Karpas-422 (cell line): ENCODE results near the gene ZSCAN21. TPM values are rescaled to one million over a fixed set of nuclear protein-coding genes. Genes with fewer than 3 reads are reported as not detected.
"Not testable (repeated sequence)": the region's sequence is repeated elsewhere in the genome, so short reads cannot be mapped to it uniquely, and the experiment has no call there.

ENCODE experiments used
- DNase-seq: peaks from one replicate; pipeline ENCODE4 v3.0.0-alpha.2; 2015
- H2AFZ ChIP-seq: fragments of 200-600 bp; sonication (generic); 2 replicates; pipeline ENCODE4 v1.6.1; 2014; ENCODE audit warnings: antibody characterized with exemption, low read length, mixed read lengths
- H3K27ac ChIP-seq: fragments of 200-600 bp; sonication (generic); 2 replicates; pipeline ENCODE4 v1.5.1; 2014; ENCODE audit warnings: mild to moderate bottlenecking, low read length, moderate library complexity
- H3K27me3 ChIP-seq: fragments of 200-600 bp; sonication (generic); 2 replicates; pipeline ENCODE4 v1.6.1; 2014; ENCODE audit warnings: low read length, mixed read lengths
- H3K36me3 ChIP-seq: fragments of 200-600 bp; sonication (generic); 2 replicates; pipeline ENCODE4 v1.6.1; 2014; ENCODE audit warnings: low read length, mixed read lengths; ENCODE audit not compliant: insufficient read depth
- H3K4me1 ChIP-seq: fragments of 200-600 bp; sonication (generic); 2 replicates; pipeline ENCODE4 v1.6.1; 2014; ENCODE audit warnings: mild to moderate bottlenecking, low read length, mixed read lengths
- H3K4me2 ChIP-seq: fragments of 200-600 bp; sonication (generic); 2 replicates; pipeline ENCODE4 v1.6.1; 2014; ENCODE audit warnings: low read length, low read depth, mild to moderate bottlenecking; ENCODE audit not compliant: poor library complexity, severe bottlenecking
- H3K4me3 ChIP-seq: fragments of 200-600 bp; sonication (generic); 2 replicates; pipeline ENCODE4 v1.5.1; 2014; ENCODE audit warnings: mild to moderate bottlenecking, antibody characterized with exemption, low read length, mixed read lengths
- H3K79me2 ChIP-seq: fragments of 200-600 bp; sonication (generic); 2 replicates; pipeline ENCODE4 v1.6.1; 2014; ENCODE audit warnings: mild to moderate bottlenecking, low read length, mixed read lengths
- H3K9ac ChIP-seq: fragments of 200-600 bp; sonication (generic); 2 replicates; pipeline ENCODE4 v1.6.0; 2014; ENCODE audit warnings: low read length
- H3K9me2 ChIP-seq: fragments of 200-600 bp; sonication (generic), shearing (Covaris generic); replicated peaks from 2 replicates; pipeline ENCODE4 v1.6.0; 2014; ENCODE audit warnings: mild to moderate bottlenecking, low read length, moderate library complexity; ENCODE audit not compliant: insufficient read depth
- H3K9me3 ChIP-seq: fragments of 300-700, 200-600 bp; sonication (generic); 2 replicates; pipeline ENCODE4 v1.6.1; 2014; ENCODE audit warnings: low read length, mixed read lengths
- H4K20me1 ChIP-seq: fragments of 200-600 bp; sonication (generic); 2 replicates; pipeline ENCODE4 v1.6.1; 2014; ENCODE audit warnings: mild to moderate bottlenecking, antibody characterized with exemption, low read length, low read depth; ENCODE audit not compliant: insufficient read depth
- total RNA-seq: library from RNA; depleted of rRNA; stranded (reverse); fragments of >200 nt; shearing (Covaris generic); gene quantifications from 2 replicates; pipeline ENCODE4 v1.2.3, GENCODE V29; 2014; ENCODE audit warnings: low replicate concordance; rRNA removed

Gene ZSCAN21
- 6.1 and 16.6 TPM in 2 replicates for total RNA-seq

GRCh38 chr7:100049441-100050291, at the start of gene ZSCAN21:
Gene ZSCAN21, plus strand, starts transcription at chr7:100049774. Its CDS starts 7,233 bp downstream, at chr7:100057007.
- peaks cover 26% of the 10 kb centered on the region for H3K79me2 ChIP-seq

DNA sequence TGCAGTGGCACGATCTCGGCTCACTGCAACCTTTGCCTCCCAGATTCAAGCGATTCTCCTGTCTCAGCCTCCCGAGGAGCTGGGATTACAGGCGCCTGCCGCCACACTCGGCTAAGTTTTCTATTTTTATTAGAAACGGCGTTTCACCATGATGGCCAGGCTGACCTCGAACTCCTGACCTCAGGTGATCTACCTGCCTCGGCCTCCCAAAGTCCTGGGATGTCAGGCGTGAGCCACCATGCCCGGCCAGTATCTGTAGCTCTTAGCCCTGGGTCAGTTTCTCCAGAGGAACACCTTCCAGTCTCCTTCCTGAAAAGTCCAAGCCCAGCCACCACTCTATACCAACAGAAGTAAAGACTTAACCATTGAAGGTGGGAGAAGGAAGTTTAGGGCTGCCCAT, 49.3 kb upstream of the ZSCAN21 start:
- Histone ChIP-seq H3K9me2 (no peaks in the 10 kb centered on the region), H3K27ac (no peak overlapping the region), H4K20me1 (no peaks in the 10 kb centered on the region), H3K27me3 (no peaks in the 10 kb centered on the region), H3K36me3 (no peaks in the 10 kb centered on the region), H3K4me3 (no peak overlapping the region), H3K79me2 (no peaks in the 10 kb centered on the region), H3K9ac (no peak overlapping the region), H2AFZ (no peak overlapping the region), H3K9me3 (no peaks in the 10 kb centered on the region), H3K4me1 (peaks cover 6% of the 10 kb centered on the region; the same call in 1 of the 2 replicates), H3K4me2 (no peak overlapping the region)
- no peak for DNase-seq

More at GRCh38 chr7:100049441-100050291, at the start of gene ZSCAN21:
- DNase-seq = peak; percentile 93
- Histone ChIP-seq H3K4me1 (peaks cover 15% of the 10 kb centered on the region), H2AFZ (peak within 1 kb of the TSS; percentile 93), H4K20me1 (no peaks in the 10 kb centered on the region), H3K9ac (peak within 1 kb of the TSS; percentile 81), H3K4me2 (peak within 1 kb of the TSS; percentile 82), H3K9me3 (no peaks in the 10 kb centered on the region), H3K27ac (no peak within 1 kb of the TSS), H3K27me3 (no peaks in the 10 kb centered on the region), H3K36me3 (no peaks in the 10 kb centered on the region), H3K4me3 (peak within 1 kb of the TSS; percentile 93), H3K9me2 (no peaks in the 10 kb centered on the region)

DNA sequence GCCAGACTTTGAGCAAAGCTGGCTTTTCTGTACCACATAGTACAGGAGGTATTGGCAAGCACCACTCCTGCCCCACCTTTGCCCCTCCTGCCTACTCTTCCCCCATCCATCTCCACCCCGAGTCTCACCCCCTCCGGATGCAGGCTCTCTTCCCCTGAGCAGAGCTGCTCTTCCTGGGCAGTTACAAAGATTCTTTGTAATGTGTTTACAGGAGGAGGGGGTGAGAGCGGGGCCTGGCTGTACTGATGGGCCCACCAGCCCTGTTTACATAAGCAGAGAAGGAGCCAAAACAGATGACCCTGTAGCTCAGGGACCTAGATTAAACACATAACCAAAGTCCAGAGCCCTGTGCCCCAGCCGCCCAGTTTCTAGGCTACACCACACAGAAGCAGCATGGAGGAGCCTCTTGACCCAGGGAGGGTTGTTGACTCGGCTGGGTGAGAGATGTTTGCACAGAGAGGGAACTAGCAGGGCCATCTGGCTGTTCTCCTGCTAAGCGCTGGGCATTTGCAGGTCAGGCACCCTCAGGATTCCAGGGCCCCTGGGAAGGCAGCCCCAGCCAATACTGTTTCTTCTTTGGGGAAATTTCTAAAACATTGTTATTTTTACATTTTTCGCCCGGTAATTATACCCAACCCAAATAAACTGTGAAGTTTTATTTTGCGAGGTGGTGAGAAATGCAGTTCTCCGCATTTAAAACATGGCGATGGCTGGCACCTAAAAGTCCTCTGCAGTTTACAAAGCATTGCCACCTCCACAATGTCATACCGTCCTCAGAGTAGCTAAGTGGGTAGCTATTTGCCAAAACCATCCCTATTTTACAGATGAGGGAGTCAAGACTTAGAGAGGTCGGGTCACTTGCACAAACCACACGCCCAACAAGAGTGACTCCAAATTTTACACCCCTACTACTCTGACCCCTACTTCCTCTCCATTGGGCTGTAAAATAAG, 45.6 kb upstream of the ZSCAN21 start:
- H3K4me2 ChIP-seq = no peak overlapping the region

GRCh38 chr7:100007887-100008286, 41.7 kb upstream of the ZSCAN21 start:
- no peaks in the 10 kb centered on the region for H3K4me1 ChIP-seq
- H3K9me3 ChIP-seq = no peaks in the 10 kb centered on the region
- no peaks in the 10 kb centered on the region for H3K79me2 ChIP-seq
- H3K9ac ChIP-seq = no peak overlapping the region
- H3K36me3 ChIP-seq = no peaks in the 10 kb centered on the region
- no peak overlapping the region for H2AFZ ChIP-seq
- H3K27ac ChIP-seq = no peak overlapping the region
- H3K9me2 ChIP-seq = no peaks in the 10 kb centered on the region
- no peaks in the 10 kb centered on the region for H4K20me1 ChIP-seq
- H3K27me3 ChIP-seq = no peaks in the 10 kb centered on the region
- H3K4me3 ChIP-seq = no peak overlapping the region
- no peak for DNase-seq
- no peak overlapping the region for H3K4me2 ChIP-seq

More for the DNA sequence above, 45.6 kb upstream of the ZSCAN21 start:
- Histone ChIP-seq H3K27ac (no peak overlapping the region), H2AFZ (no peak overlapping the region), H3K79me2 (no peaks in the 10 kb centered on the region), H3K36me3 (no peaks in the 10 kb centered on the region), H3K9me3 (no peaks in the 10 kb centered on the region), H3K9ac (no peak overlapping the region), H4K20me1 (no peaks in the 10 kb centered on the region), H3K4me3 (no peak overlapping the region), H3K27me3 (no peaks in the 10 kb centered on the region), H3K4me1 (no peaks in the 10 kb centered on the region), H3K9me2 (no peaks in the 10 kb centered on the region)
- no peak for DNase-seq

DNA sequence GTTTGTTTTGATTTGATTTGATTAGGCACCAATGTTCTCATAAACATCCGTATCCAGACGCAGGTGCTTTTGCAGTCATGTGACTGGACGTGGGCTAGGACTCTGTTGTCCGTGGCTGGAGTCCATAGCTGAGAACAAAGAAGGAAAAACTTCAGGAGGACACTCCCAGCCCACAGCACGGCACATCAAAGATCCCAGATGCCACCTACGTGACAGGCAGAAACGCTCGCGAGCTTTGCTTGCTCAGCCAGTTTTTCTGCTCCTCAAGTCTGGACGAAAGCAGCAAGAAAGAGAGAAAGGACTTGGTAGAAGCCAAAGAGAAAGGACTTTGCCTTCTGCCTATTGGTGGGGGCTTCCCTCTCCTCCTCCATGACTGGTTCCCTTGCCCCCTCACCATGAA, 41.0 kb upstream of the ZSCAN21 start:
- Histone ChIP-seq H3K36me3 (no peaks in the 10 kb centered on the region), H3K9ac (no peak overlapping the region), H3K27ac (no peak overlapping the region), H3K4me1 (no peaks in the 10 kb centered on the region), H3K27me3 (no peaks in the 10 kb centered on the region), H3K79me2 (no peaks in the 10 kb centered on the region), H3K9me3 (no peaks in the 10 kb centered on the region), H3K4me3 (no peak overlapping the region), H3K4me2 (no peak overlapping the region), H3K9me2 (no peaks in the 10 kb centered on the region), H2AFZ (no peak overlapping the region), H4K20me1 (no peaks in the 10 kb centered on the region)
- DNase-seq = no peak

- not testable (repeated sequence) for H3K4me1 ChIP-seq, H4K20me1 ChIP-seq, H2AFZ ChIP-seq, H3K27me3 ChIP-seq, DNase-seq, H3K9ac ChIP-seq, H3K9me2 ChIP-seq, H3K9me3 ChIP-seq, H3K79me2 ChIP-seq, H3K4me3 ChIP-seq, H3K36me3 ChIP-seq, H3K4me2 ChIP-seq, H3K27ac ChIP-seq
Observed at GRCh38 chr7:100009952-100010351, 39.6 kb upstream of the ZSCAN21 start.

DNA sequence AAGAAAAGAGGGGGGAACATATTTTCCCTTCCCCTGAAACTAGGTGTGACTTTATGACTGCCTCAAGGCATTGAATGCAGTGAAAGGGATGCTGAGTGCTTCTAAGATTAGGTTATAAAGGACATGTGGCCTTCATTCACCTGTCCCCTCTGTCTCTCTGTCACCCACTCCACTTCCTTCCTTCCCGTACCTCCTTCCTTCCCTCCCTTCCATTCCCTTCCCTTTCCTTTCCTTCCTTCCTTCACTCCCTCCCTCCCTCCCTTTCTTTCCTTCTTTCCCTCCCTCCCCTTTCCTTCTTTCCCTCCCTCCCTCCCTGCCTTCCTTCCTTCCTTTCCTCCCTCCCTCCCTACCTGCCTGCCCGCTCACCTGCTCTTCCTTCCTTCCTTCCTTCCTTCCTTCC, 38.7 kb upstream of the ZSCAN21 start:
- H3K9me3 ChIP-seq = no peaks in the 10 kb centered on the region

GRCh38 chr7:100011516-100011915, 38.1 kb upstream of the ZSCAN21 start:
- H3K27me3 ChIP-seq = no peaks in the 10 kb centered on the region
- no peaks in the 10 kb centered on the region for H3K9me2 ChIP-seq
- no peak overlapping the region for H2AFZ ChIP-seq
- peaks cover 9% of the 10 kb centered on the region for H3K4me1 ChIP-seq
- no peak overlapping the region for H3K4me2 ChIP-seq
- H3K27ac ChIP-seq = no peak overlapping the region
- DNase-seq = no peak
- peaks cover 6% of the 10 kb centered on the region; the same call in 1 of the 2 replicates for H4K20me1 ChIP-seq
- H3K9ac ChIP-seq = no peak overlapping the region
- H3K9me3 ChIP-seq = no peaks in the 10 kb centered on the region
- peaks cover 9% of the 10 kb centered on the region for H3K79me2 ChIP-seq
- no peaks in the 10 kb centered on the region for H3K36me3 ChIP-seq
- H3K4me3 ChIP-seq = no peak overlapping the region

More for the DNA sequence above, 38.7 kb upstream of the ZSCAN21 start:
- no peaks in the 10 kb centered on the region for H3K9me2 ChIP-seq
- no peaks in the 10 kb centered on the region for H3K27me3 ChIP-seq
- peaks cover 3% of the 10 kb centered on the region for H3K79me2 ChIP-seq
- H2AFZ ChIP-seq = no peak overlapping the region
- H3K4me2 ChIP-seq = no peak overlapping the region
- H3K4me3 ChIP-seq = no peak overlapping the region
- no peaks in the 10 kb centered on the region for H4K20me1 ChIP-seq
- H3K9ac ChIP-seq = no peak overlapping the region
- H3K4me1 ChIP-seq = peaks cover 7% of the 10 kb centered on the region
- no peaks in the 10 kb centered on the region for H3K36me3 ChIP-seq
- no peak for DNase-seq
- H3K27ac ChIP-seq = no peak overlapping the region
